Gastrocnemius medialis (tissue), 4 donors: ENCODE results near the gene TSPAN7. TPM values are rescaled to one million over a fixed set of nuclear protein-coding genes. Genes with fewer than 3 reads are reported as not detected.
A peak's percentile ranks its signal among the peaks of the same experiment; 100 is the strongest.

Experiments used
- ATAC-seq, 2 donors: fragments of 150-250 bp; one replicate each; pipeline ENCODE4 v1.9.1; 2016
- DNase-seq, 2 donors: peaks; one replicate each; pipeline ENCODE4 v3.0.0-alpha.2; 2019
- H3K27ac ChIP-seq, 4 donors: fragments of 200-600 bp; sonication (generic); 1 replicate in 1 of 4; 2 replicates in 3 of 4; pipeline ENCODE4 v1.5.1; 2016 to 2018; ENCODE audit warnings: mild to moderate bottlenecking in 2 of 4, moderate library complexity in 1 of 4
- H3K27me3 ChIP-seq, 3 donors: fragments of 200-600 bp; sonication (generic) in 2 of 3; 1 replicate in 1 of 3; 2 replicates in 2 of 3; pipeline versions ENCODE4 v1.5.1 to v1.6.0; 2016 to 2019; ENCODE audit warnings: mild to moderate bottlenecking in 1 of 3, moderate library complexity in 1 of 3
- H3K36me3 ChIP-seq, 2 donors: fragments of 200-600 bp; sonication (generic) in 1 of 2; one replicate each; pipeline ENCODE4 v1.5.1; 2017 to 2018
- H3K4me1 ChIP-seq, 2 donors: fragments of 200-600 bp; sonication (generic) in 1 of 2; one replicate each; pipeline ENCODE4 v1.5.1; 2016 to 2017; ENCODE audit warnings: mild to moderate bottlenecking in 2 of 2
- H3K4me3 ChIP-seq, 4 donors: fragments of 200-600 bp; sonication (generic) in 3 of 4; 1 replicate in 1 of 4; 2 replicates in 3 of 4; pipeline ENCODE4 v1.5.1; 2016 to 2019; ENCODE audit warnings: mild to moderate bottlenecking in 2 of 4
- H3K9me3 ChIP-seq, 3 donors: fragments of 200-600 bp; sonication (generic) in 2 of 3; 1 replicate in 1 of 3; 2 replicates in 2 of 3; pipeline ENCODE4 v1.5.1; 2016 to 2019
- POLR2A ChIP-seq, 2 donors: fragments of 450-650 bp; IDR thresholded peaks; one replicate each; pipeline ENCODE4 v1.6.1; 2017; ENCODE audit warnings: antibody characterized with exemption in 2 of 2, mild to moderate bottlenecking in 2 of 2, moderate library complexity in 2 of 2
- in situ Hi-C, 4 donors: fragments of 200-750 bp; cut with MboI; loops; one replicate each; pipeline versions ENCODE4 v1.15.0 to v1.8.0; 2017; ENCODE audit warnings: low sequenced_read_pairs in 4 of 4
- intact Hi-C: fragments of 100-400 bp; cut with DNase I; formaldehyde crosslinking; loops from one replicate; pipeline ENCODE4 v1.15.1; 2023; ENCODE audit warnings: low total_unique reads
- total RNA-seq, 4 donors: library from RNA; depleted of rRNA; stranded (reverse); fragments of >200 nt; gene quantifications; one replicate each; pipeline versions ENCODE4 v1.1.0 to v1.2.3, GENCODE V29; 2016
- TF ChIP-seq, protein P1 (sequence below), 5 experiments: fragments of 450-650 bp in 3 of 5; fragments of 200-600 bp in 2 of 5; sonication (generic) in 2 of 5; IDR thresholded peaks in 4 of 5; conservative IDR thresholded peaks in 1 of 5; 1 replicate in 4 of 5; 2 replicates in 1 of 5; pipeline ENCODE4 v1.5.1; 2016 to 2019; ENCODE audit warnings: antibody characterized with exemption in 5 of 5, mild to moderate bottlenecking in 3 of 5, moderate library complexity in 3 of 5

Gene TSPAN7
- total RNA-seq, 4 donors from 2014 or later: 38.1 to 288 (median 130) TPM

DNA sequence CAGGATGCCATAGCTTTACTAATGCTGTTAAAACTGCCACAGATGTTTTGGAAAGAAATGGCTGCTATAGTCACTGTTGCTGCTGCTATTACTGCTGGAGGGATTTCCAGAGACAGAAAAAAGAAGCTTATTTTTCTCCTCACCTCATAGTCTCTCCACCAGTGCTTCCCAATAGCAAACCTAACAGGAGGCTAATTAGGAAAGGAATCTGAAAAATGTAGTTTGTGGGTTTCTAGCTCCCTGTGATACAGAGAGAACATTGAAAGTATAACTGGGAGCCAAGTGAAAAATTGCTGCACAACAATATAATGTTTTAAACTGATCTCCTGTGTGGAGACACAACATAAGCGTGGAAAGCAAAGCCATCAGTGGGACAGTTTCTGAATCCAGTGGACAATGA, 8.6 kb upstream of the TSPAN7 start:
- no peak overlapping the region for H3K27ac ChIP-seq
- no peak for DNase-seq
- ATAC-seq: no peak
- H3K27me3 ChIP-seq: no peaks in the 10 kb centered on the region
- H3K4me3 ChIP-seq: no peak overlapping the region
- no peak for TF ChIP-seq POLR2A (IDR thresholded peaks at IDR 0.05)
- TF ChIP-seq, protein P1, sequence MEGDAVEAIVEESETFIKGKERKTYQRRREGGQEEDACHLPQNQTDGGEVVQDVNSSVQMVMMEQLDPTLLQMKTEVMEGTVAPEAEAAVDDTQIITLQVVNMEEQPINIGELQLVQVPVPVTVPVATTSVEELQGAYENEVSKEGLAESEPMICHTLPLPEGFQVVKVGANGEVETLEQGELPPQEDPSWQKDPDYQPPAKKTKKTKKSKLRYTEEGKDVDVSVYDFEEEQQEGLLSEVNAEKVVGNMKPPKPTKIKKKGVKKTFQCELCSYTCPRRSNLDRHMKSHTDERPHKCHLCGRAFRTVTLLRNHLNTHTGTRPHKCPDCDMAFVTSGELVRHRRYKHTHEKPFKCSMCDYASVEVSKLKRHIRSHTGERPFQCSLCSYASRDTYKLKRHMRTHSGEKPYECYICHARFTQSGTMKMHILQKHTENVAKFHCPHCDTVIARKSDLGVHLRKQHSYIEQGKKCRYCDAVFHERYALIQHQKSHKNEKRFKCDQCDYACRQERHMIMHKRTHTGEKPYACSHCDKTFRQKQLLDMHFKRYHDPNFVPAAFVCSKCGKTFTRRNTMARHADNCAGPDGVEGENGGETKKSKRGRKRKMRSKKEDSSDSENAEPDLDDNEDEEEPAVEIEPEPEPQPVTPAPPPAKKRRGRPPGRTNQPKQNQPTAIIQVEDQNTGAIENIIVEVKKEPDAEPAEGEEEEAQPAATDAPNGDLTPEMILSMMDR (IDR thresholded peaks at IDR 0.05 in 4 of 5, conservative IDR thresholded peaks at IDR 0.05 in 1 of 5): no peak
- H3K9me3 ChIP-seq: no peaks in the 10 kb centered on the region
- in situ Hi-C loops (loop anchor here in 1 of 4 donors (25.0 kb wide), 1 partner anchor 90 kb away; no protein-coding TSS in a partner anchor), intact Hi-C loops (no loop called here)
- H3K4me1 ChIP-seq: no peaks in the 10 kb centered on the region
- H3K36me3 ChIP-seq: no peaks in the 10 kb centered on the region

DNA sequence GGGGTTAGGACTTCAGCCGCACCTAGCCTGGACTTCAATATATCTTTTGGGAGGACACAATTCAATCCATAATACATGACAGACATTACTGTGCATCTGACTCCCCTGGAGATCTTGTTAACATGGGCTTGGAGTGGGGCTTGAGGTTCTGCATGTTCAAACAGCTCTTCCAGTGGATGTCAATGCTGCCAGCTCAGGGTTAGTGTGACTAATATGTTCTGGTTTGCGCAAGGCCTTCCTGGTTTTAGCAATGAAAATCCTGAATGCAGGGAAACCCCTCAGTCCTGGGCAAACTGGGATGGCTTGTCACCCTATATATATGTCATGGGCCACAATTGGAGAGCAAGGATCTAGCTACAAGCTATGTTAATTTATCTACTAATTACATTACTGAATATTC, 2.7 kb upstream of the TSPAN7 start:
- in situ Hi-C loops: loop anchor here in 1 of 4 donors (25.0 kb wide), 1 partner anchor 96 kb away; no protein-coding TSS in a partner anchor
- TF ChIP-seq POLR2A (IDR thresholded peaks at IDR 0.05): no peak
- TF ChIP-seq, protein P1 (IDR thresholded peaks at IDR 0.05 in 4 of 5, conservative IDR thresholded peaks at IDR 0.05 in 1 of 5): no peak

DNA sequence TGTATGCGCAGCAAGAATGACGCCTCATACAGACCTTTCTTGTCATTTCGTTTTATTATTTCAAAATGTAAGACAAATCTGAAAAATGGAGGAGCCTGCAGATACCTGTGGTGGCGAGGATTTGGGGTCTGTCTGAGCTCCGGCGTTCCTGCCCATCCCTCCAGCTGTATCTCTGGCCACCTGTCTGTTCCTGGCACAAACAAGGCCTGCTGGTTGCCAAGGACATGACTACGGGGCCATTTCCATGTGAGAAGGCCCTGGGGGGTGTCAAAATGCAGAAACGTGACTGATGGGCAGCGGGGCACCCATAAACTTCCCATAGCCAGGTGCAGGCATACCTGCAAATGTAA, 591 bp upstream of the TSPAN7 start:
- peak overlapping the region; percentile 47 to 73 (median 58) for H3K4me3 ChIP-seq
- in situ Hi-C loops: loop anchor here in 1 of 4 donors (25.0 kb wide), 1 partner anchor 98 kb away; no protein-coding TSS in a partner anchor
- DNase-seq: peak; percentile 40 to 62
- no peaks in the 10 kb centered on the region for H3K9me3 ChIP-seq
- H3K4me1 ChIP-seq: peaks cover 0 to 5% of the 10 kb centered on the region in 2 donors
- H3K27me3 ChIP-seq: no peaks in the 10 kb centered on the region
- peak overlapping the region; percentile 76 to 87 (median 84) for H3K27ac ChIP-seq
- intact Hi-C loops: loop anchor here (2.0 to 5.0 kb wide), 2 partner anchors 52 to 90 kb away; no protein-coding TSS in a partner anchor
- TF ChIP-seq, protein P1 (IDR thresholded peaks at IDR 0.05 in 4 of 5, conservative IDR thresholded peaks at IDR 0.05 in 1 of 5): no peak
- TF ChIP-seq POLR2A (IDR thresholded peaks at IDR 0.05): no peak
- no peaks in the 10 kb centered on the region for H3K36me3 ChIP-seq
- peak; percentile 51 to 58 for ATAC-seq

More for the DNA sequence above, 2.7 kb upstream of the TSPAN7 start:
- ATAC-seq (no peak), DNase-seq (no peak)
- Histone ChIP-seq H3K4me3 (no peak overlapping the region), H3K36me3 (no peaks in the 10 kb centered on the region), H3K4me1 (peaks cover 0 to 5% of the 10 kb centered on the region in 2 donors), H3K27ac (no peak overlapping the region), H3K27me3 (no peaks in the 10 kb centered on the region), H3K9me3 (no peaks in the 10 kb centered on the region)
- intact Hi-C loops: no loop called here

DNA sequence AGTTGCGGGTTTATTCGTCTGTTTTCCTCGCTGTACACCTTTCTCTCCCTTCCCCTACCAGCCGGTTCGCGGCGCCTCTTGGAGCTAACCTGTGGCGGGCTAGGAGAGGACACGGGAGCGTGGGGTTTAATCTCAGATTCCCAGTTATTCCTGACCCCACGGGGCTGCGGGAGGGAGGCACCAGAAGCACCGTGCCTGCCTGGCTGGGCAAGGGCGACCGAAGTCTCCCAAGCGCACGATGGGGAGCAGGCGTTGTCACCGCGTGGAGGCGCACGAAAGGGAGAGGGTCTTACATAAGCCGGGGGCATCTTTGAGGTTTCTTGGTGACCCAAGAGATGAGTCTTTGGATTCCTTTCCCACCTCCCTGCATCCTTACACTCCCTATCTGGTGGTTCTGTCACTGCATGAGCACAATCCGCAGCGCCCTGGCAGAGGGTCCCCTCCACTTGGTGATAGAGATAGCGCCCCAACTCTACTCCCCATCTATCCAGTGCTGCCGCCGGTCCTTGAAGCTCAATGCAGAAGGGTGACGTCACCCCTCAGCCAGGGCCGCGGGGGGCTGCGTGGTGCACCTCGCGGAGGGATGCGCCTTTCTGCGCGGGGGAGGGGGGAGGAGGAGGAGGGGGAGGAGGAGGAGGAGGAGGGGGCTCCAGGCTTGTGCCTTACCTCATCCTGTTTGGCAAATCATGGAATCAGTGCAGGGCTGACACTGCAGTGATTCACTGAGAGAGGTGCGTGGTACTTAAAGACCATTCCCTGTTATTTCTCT, 793 bp downstream of the TSPAN7 start:
- peak; percentile 11 to 28 for DNase-seq
- peak in 1 of 2 donors; percentile 35 for TF ChIP-seq POLR2A (IDR thresholded peaks at IDR 0.05)
- TF ChIP-seq, protein P1 (IDR thresholded peaks at IDR 0.05 in 4 of 5, conservative IDR thresholded peaks at IDR 0.05 in 1 of 5): peak in 1 of 5 experiments; percentile 6
- peak; percentile 33 to 35 for ATAC-seq
- Histone ChIP-seq H3K27ac (peak overlapping the region; percentile 84 to 88 (median 86)), H3K36me3 (no peaks in the 10 kb centered on the region), H3K4me3 (peak overlapping the region; percentile 69 to 73 (median 70)), H3K9me3 (no peaks in the 10 kb centered on the region), H3K27me3 (no peaks in the 10 kb centered on the region), H3K4me1 (peaks cover 0 to 5% of the 10 kb centered on the region in 2 donors)
- intact Hi-C loops (loop anchor here (2.0 to 5.0 kb wide), 3 partner anchors 49 to 89 kb away; no protein-coding TSS in a partner anchor), in situ Hi-C loops (loop anchor here in 1 of 4 donors (25.0 kb wide), 1 partner anchor 100 kb away; no protein-coding TSS in a partner anchor)
